GM10847 (cell line): ENCODE measurements around the gene DENND6B.

Source experiments
- POLR2A ChIP-seq: IDR thresholded peaks from 2 replicates; pipeline ENCODE4 v1.6.1; 2011; ENCODE audit not compliant: insufficient read length; ENCODE audit errors: extremely low read depth

The DENND6B gene

GRCh38 chr22:50308986-50309600 is 17.7 kb downstream of the DENND6B start:
- TF ChIP-seq POLR2A = no peak

GRCh38 chr22:50308597-50308935 is 18.2 kb downstream of the DENND6B start:
- no peak for TF ChIP-seq POLR2A

DNA sequence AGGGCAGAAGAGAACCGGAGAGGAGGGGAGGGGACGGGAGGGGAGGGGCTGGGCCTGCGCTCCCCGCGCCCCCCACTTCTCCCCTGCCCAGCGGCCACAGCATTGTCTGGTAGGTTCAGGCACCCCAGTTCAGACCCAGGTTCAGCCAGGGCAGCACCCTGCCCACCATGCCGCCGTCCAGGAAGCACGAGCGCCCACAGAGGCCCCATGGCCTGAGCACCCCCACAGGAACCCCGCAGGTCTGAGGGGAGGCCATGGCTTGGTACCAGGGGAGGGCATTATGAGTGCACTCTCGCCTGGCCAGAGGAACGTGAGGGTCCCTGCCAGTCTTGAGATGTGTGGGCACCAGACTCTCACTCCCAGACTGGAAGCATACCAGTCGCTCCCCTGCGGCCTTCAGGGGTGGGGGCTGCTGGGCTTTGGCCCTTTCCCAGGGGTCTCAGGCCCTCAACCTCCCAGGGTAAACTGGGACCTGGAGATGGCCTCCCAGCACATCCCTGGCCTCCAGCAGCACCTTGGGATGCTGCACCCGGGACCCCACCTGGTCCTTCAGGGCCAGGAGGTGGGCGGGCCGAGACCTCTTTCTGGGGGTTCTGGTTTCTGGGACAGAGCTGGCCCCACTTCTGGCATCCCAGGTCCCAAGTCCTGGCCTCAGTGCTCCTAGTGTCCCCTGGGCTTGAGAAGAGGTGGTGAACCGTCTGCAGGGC is 18.8 kb downstream of the DENND6B start:
- no peak for TF ChIP-seq POLR2A

DNA sequence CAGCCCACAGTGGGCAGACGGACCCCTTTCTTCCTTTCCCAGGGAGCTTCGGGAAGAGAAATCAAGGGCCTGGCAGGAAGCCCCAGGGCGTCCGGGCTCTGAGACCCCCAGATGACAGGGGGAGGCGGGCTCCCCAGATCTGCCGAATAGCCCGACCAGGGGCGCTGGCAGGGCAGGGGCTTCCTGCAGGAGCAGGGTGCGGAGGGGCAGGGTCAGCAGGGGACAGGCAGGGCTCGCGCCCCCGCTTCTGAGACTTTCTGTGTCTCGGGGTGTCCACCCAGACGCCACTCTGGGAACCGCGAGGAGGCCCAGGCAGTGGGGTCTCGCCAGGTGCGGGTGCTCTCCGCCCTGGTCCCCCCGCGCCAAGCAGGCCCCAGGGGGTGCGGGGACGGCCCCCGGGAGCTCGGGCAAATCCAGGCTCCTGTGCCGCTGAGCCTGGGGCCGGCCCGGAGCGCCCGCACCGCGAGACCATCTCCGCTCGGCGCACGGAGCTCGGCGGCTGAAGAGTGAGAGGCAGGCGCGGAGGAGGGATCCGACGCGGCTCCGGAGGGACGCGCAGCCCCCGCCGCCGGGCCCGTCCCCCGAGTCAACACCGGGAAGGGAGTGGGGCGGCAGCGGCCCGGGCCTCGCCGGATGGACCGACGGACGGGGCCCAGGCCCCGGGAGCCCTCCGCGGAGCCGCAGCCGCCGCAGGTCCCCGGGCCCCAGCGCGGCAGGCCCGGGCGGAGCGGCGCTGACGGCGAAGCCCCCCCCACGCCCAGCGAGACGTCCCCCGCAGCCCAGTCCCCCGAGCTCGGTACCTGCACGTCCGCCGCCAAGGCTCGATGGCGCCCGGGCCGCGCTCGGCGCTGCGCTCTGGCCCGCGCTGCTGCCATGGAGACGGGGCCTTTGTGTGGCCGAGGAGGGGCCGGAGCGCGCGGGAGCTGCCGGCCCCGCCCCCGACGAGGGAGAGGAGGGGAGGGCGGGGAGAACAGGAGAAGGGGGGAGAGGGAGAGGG is 19.8 kb downstream of the DENND6B start, which contains the start of gene PLXNB2:
PLXNB2 (minus strand) TSS at position 894 of the 997 bp plus-strand sequence. CDS start 17,062 bp downstream, outside the sequence.
- TF ChIP-seq POLR2A = peak; percentile 49

- TF ChIP-seq POLR2A = no peak
Measured at GRCh38 chr22:50305923-50306566, 20.8 kb downstream of the DENND6B start.

- TF ChIP-seq POLR2A = peak; percentile 12
Measured at GRCh38 chr22:50305393-50305922, 21.4 kb downstream of the DENND6B start.

DNA sequence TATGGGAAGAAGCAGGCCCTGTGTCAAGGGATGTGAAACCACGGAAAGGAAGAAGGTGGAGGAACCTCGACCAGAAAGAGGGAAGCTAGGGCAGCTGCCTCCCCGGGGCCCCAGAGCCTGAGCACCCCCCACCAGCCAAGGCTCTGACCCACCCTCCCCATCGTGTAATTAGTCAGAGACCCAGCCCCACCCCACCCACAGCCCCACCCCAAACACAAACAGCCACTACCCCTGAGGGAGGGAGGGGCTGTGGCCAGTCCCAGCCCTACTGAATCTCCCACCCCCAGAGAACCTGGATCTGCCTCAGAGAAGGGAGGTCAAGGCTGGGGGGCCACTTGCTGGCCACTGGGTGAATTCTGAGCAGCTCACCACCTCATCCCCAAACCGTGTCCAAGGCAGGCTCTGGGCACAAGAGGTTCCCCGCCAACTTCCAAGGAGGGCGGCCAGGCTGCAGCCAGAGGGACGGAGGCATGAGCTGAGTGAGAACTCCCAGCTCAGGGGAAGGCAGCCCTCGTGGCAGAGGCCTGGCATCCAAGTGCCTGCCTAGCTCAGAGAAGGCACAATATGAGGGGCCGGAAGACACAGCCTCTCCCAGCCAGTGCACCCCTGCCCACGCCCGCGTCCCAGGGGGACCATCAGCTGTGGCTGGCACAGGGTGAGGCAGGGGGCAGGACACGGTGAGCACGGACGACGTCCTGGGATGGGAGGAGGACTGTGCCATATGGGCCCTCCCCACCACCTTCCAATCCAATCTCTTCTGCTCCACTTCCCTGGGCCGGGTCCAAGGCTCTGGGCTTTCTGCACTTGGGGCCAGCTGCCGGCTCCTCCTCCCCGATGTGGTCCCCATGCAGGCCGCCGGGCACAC is 22.1 kb downstream of the DENND6B start:
- no peak for TF ChIP-seq POLR2A

- no peak for TF ChIP-seq POLR2A
Measured at GRCh38 chr22:50303848-50304527, 22.8 kb downstream of the DENND6B start.

- no peak for TF ChIP-seq POLR2A
Measured at GRCh38 chr22:50303515-50303847, 23.3 kb downstream of the DENND6B start.

GRCh38 chr22:50302564-50302963 is 24.2 kb downstream of the DENND6B start:
- TF ChIP-seq POLR2A = no peak

DNA sequence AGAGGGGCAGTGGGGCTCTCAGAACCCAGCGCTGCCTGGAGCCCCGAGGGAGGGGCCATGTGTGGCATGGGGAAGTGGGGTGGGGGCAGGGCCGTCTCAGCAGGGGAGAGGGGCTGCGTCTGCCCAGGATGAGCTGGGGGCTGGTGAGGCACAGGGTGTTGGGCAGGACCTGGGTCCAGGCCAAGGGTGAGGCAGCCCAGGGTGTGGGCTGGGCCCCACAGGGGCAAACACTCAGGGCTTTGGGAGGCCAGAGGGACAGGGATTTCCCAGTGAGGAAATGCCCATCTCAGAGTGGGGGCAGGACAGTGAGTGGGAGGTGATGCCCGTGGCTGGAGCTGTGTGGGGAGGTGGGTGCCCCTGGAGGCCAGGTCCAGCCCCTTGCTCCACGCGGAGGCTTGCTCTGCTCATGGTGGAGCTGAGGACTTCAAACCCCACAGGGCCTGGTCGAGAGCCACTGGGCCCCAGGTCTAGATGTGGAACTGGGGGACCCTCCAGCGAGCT is 24.7 kb downstream of the DENND6B start:
- TF ChIP-seq POLR2A = no peak

DNA sequence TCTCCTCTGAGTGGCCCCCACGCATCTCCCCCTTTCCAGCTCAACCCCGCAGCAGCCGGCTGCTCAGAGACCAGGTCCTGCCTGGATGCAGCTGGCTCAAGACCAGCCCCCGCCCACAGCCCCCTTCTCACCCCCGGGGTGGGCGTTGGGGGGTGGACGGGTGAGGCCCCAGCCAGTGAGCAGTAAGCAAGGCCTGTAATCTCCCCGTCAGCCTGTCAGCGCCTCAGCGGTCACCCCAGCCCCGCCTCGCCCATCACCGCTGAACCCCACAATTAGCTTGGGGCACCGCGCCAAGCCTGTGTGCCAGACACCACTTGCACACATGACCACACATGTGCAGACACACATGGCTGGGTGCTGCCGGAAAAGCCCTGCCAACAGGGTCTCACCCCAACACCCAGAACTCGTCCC is 25.2 kb downstream of the DENND6B start:
- no peak for TF ChIP-seq POLR2A

- no peak for TF ChIP-seq POLR2A
Measured at GRCh38 chr22:50300620-50301257, 26.1 kb downstream of the DENND6B start.
